GM12874 (cell line): Measurements from ENCODE around the gene MRPS15.

ENCODE experiments used
- TF ChIP-seq, protein P1 (sequence below): IDR thresholded peaks from 2 replicates; pipeline ENCODE4 v1.5.1; 2011; ENCODE audit warnings: low read depth, mild to moderate bottlenecking, control low read depth, low read length, moderate library complexity; ENCODE audit not compliant: insufficient read depth

Gene MRPS15

DNA sequence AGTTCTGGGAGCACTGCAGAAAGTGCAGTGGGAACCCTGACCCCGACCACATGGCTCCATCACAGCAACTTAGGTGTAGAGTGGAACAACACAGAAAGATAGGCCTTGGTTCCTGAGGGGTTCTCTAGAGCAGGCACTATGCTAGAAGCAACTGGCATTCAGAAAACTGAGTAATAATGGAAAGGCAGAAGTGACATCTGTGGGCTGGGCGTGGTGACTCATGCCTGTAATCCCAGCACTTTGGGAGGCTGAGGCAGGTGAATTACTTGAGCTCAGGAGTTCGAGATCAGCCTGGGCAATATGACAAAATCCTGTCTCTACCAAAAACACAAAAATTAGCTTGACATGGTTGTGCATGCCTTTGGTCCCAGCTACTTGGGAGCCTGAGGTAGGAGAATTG lies 5.3 kb downstream of the MRPS15 start:
- TF ChIP-seq, protein P1, sequence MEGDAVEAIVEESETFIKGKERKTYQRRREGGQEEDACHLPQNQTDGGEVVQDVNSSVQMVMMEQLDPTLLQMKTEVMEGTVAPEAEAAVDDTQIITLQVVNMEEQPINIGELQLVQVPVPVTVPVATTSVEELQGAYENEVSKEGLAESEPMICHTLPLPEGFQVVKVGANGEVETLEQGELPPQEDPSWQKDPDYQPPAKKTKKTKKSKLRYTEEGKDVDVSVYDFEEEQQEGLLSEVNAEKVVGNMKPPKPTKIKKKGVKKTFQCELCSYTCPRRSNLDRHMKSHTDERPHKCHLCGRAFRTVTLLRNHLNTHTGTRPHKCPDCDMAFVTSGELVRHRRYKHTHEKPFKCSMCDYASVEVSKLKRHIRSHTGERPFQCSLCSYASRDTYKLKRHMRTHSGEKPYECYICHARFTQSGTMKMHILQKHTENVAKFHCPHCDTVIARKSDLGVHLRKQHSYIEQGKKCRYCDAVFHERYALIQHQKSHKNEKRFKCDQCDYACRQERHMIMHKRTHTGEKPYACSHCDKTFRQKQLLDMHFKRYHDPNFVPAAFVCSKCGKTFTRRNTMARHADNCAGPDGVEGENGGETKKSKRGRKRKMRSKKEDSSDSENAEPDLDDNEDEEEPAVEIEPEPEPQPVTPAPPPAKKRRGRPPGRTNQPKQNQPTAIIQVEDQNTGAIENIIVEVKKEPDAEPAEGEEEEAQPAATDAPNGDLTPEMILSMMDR, result no peak

DNA sequence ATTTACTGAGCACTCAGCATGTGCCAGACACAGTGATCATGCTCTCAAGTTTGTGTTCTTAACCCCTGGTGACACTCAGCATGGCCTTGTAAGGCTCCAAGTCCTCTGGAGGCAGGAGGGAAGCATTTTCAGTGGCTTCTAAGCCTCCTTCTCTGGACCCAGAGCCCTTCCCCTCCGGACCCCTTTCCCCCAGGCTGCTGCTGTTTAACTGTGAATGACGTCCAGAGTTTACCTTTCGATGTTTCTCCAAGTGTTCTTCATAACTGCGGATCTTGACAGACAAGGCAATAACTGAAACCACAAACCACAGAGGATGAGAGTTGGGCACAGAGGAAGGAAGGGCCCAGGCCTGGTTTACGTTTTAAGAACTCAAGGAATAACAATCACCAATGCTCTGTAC lies 6.5 kb downstream of the MRPS15 start:
- TF ChIP-seq, protein P1, result no peak

DNA sequence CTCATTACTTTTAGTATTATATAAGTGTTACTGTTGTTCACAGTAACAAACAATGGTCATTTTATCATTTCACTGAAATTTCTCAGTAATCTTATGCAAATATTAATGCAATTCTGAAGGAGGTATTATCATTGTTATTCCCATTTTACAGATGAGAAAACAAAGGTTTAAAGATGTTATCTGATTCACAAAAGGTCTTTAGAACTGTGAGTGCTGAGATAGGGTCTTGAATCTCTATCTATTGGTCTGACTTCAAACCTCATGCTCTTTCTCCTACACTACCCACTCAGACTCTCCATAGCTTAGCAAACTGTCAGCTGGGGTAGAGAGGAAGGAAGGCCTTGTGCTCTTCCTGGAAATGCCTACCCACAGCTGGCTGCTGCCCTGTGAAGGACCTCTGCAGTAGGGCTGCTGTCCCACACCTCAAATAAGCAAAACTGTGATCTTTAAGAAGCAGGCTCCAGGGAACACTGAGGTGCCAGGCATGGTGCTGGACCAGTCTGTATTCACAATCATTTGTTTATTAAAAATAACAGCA lies 7.7 kb downstream of the MRPS15 start:
- TF ChIP-seq, protein P1, result no peak

DNA sequence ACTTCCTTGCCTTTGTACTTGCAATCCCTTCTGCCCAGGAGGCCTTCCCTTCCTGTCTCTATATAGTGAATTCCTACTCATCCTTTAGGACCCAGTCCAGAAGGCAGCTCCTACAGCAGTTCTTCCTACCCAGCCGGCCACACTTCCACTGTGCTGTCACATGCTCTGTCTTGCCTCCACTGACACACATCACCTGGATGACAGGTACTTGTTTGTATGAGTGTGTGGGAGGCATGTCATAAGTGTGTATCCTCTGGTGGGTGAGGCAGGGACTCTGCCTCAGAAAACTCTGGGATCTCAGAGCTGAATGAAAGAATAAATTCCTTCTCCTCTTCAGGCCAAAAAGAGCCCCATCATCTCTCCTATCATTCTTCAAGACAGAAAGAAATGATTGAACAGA lies 8.8 kb downstream of the MRPS15 start:
- TF ChIP-seq, protein P1, result no peak

DNA sequence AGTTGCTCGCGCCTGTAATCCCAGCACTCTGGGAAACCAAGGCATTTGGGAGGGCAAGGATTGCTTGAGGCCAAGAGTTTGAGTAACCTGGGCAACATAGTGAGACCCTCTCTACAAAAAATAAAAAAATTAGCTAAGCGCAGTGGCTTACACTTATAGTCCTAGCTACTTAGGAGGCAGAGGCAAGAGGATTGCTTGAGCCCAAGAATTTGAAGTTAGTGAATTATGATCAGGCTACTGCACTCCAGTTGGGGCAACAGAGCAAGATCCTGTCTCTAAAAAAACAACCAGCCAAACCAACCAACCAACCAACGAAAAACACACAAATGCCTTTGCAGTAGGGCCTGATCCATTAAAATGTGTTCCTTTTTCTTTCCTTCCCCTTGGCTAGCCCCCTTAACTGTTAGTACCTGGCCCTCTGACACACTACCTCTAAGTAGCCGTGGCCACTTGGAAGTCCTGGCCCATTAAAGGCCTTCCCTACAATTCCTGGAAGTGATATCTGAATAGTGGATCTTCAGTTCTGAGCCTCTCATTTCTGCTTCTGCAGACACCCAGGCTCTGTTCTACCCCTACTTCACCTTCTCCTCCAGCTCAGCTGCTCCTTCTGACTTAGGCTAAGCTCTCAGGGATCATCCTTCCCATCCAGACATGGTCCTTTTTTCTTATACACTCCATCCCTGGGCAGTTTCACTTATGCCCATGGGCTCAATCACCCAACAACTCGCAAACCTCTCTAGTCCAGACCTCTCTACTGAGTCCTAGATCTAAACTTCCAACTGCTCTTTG lies 10.4 kb downstream of the MRPS15 start:
- TF ChIP-seq, protein P1, result no peak

DNA sequence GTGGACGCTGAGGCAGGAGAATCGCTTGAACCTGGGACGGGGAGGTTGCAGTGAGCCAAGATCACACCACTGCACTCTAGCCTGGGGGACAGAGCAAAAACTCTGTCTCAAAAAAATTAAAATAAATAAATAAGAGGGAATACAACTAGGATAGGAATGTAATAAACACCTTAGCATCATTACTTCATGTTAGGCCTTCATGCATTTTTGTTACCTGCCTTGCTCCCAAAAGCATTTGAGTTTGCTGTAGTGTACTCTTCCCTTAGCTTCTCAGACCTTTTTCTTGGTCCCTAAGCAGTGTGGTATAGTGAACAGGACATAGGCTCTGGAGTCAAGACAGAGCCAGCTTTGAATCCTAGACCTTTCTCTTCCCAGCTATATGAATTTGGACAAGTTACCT lies 11.1 kb downstream of the MRPS15 start:
- TF ChIP-seq, protein P1, result no peak

DNA sequence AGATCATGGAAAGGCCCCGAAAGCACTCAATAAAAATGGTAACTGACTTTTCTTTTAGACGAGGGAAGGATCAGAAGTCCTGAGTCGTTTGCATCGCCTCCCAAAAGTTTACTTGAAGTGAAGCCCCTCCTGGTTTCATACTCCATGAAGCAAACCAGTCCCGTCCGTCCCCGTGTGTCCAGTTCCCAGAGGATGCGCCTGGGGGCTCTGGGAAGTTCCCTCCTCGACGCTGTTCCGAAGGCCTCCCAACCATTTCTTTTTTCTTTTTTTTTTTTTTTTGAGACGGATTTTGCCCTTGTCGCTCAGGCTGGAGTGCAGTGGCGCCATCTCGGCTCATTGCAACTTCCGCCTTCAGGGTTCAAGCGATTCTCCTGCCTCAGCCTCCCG lies 13.3 kb downstream of the MRPS15 start:
- TF ChIP-seq, protein P1, result no peak
